Left ventricle myocardium inferior (tissue), 1 donor: Measurements from ENCODE around the gene MPC1L. TPM values are rescaled to one million over a fixed set of nuclear protein-coding genes. Genes with fewer than 3 reads are reported as not detected.

Experiments
- DNase-seq: peaks from one replicate; pipeline ENCODE4 v3.0.0-alpha.2; 2020
- H3K27ac ChIP-seq: fragments of 200-600 bp; replicated peaks from 2 replicates; pipeline ENCODE4 v1.8.0; 2021
- H3K27me3 ChIP-seq: fragments of 200-600 bp; 2 replicates; pipeline ENCODE4 v1.8.0; 2021; ENCODE audit warnings: low read depth
- H3K36me3 ChIP-seq: fragments of 200-600 bp; 2 replicates; pipeline ENCODE4 v1.8.0; 2021
- H3K4me1 ChIP-seq: fragments of 200-600 bp; 2 replicates; pipeline ENCODE4 v1.8.0; 2021
- H3K4me3 ChIP-seq: fragments of 200-600 bp; 2 replicates; pipeline ENCODE4 v1.8.0; 2021; ENCODE audit warnings: mild to moderate bottlenecking, moderate library complexity
- H3K9me3 ChIP-seq: fragments of 200-600 bp; replicated peaks from 2 replicates; pipeline ENCODE4 v1.8.0; 2021
- CTCF ChIP-seq: fragments of 200-600 bp; IDR thresholded peaks from 2 replicates; pipeline ENCODE4 v1.8.0; 2021; ENCODE audit warnings: antibody characterized with exemption, mild to moderate bottlenecking, borderline replicate concordance
- intact Hi-C: fragments of 100-400 bp; cut with micrococcal nuclease; formaldehyde crosslinking; loops from one replicate; pipeline ENCODE4 v1.11.0; 2022
- total RNA-seq: library from RNA; stranded (reverse); fragmentation: NEBNext Ultra II Directional; extraction: Animal tissue kit (Norgen Biotek cat#: 25700); gene quantifications from one replicate; pipeline ENCODE4 v1.2.1, GENCODE V29; 2021
- donor health status: DM: no; HTN: yes; CAD: no; lungs with severe emphysema.

MPC1L gene
- total RNA-seq, 1 donor from 2014 or later = not detected

- Histone ChIP-seq H3K4me1 (no peaks in the 10 kb centered on the region), H3K9me3 (no peaks in the 10 kb centered on the region), H3K4me3 (no peak overlapping the region), H3K27ac (no peak overlapping the region), H3K36me3 (peaks cover 50% of the 10 kb centered on the region), H3K27me3 (no peaks in the 10 kb centered on the region)
- peak; percentile 52 for TF ChIP-seq CTCF
- intact Hi-C loops = no loop called here
- no peak for DNase-seq
Measured at GRCh38 chrX:40663880-40664630, 40.8 kb downstream of the MPC1L start.

- peaks cover 10% of the 10 kb centered on the region for H3K4me1 ChIP-seq
- H3K9me3 ChIP-seq = no peaks in the 10 kb centered on the region
- H3K27me3 ChIP-seq = no peaks in the 10 kb centered on the region
- no peak for DNase-seq
- intact Hi-C loops = no loop called here
- no peak overlapping the region for H3K4me3 ChIP-seq
- peak overlapping the region; percentile 27 for H3K27ac ChIP-seq
- no peak for TF ChIP-seq CTCF
- peaks cover 37% of the 10 kb centered on the region for H3K36me3 ChIP-seq
Measured at GRCh38 chrX:40671126-40671525, 47.9 kb downstream of the MPC1L start.

Other genes starting within 250 kb of the MPC1L start
- 42.5 TPM for gene ATP6AP2, start 42.5 kb upstream of the MPC1L start, total RNA-seq
- gene CXorf38, start 24.1 kb downstream of the MPC1L start, total RNA-seq = 3.7 TPM
- gene MED14, start 112.1 kb downstream of the MPC1L start, total RNA-seq = 30.7 TPM